IMR-90 (cell line): Measurements from ENCODE around the gene FSTL1.

ENCODE experiments used
- BHLHE40 ChIP-seq: fragments of 150-350 bp; IDR thresholded peaks from 2 replicates; pipeline ENCODE4 v1.6.1; 2016; ENCODE audit warnings: mild to moderate bottlenecking, low read depth, low read length
- CEBPB ChIP-seq: IDR thresholded peaks from 2 replicates; pipeline ENCODE4 v1.6.1; 2012; ENCODE audit warnings: low read depth, low read length, improper control_type of control experiment
- CHD1 ChIP-seq: IDR thresholded peaks from 2 replicates; pipeline ENCODE4 v1.6.1; 2012; ENCODE audit warnings: low read depth, low read length, improper control_type of control experiment
- CTCF ChIP-seq: conservative IDR thresholded peaks from 2 replicates; pipeline ENCODE4 v1.5.1; 2012; ENCODE audit warnings: mild to moderate bottlenecking, low read depth, low read length, improper control_type of control experiment
- MAFK ChIP-seq: IDR thresholded peaks from 2 replicates; pipeline ENCODE4 v1.6.1; 2012; ENCODE audit warnings: low read depth, low read length, improper control_type of control experiment
- MXI1 ChIP-seq: IDR thresholded peaks from 2 replicates; pipeline ENCODE4 v1.6.1; 2012; ENCODE audit warnings: low read depth, mild to moderate bottlenecking, low read length, moderate library complexity, borderline replicate concordance
- POLR2A ChIP-seq: IDR thresholded peaks from 2 replicates; pipeline ENCODE4 v1.6.1; 2012; ENCODE audit warnings: mild to moderate bottlenecking, low read depth, low read length
- RAD21 ChIP-seq: IDR thresholded peaks from 2 replicates; pipeline ENCODE4 v1.6.1; 2012; ENCODE audit warnings: low read length, improper control_type of control experiment
- RCOR1 ChIP-seq: IDR thresholded peaks from 2 replicates; pipeline ENCODE4 v1.6.1; 2012; ENCODE audit warnings: mild to moderate bottlenecking, low read length, improper control_type of control experiment; ENCODE audit not compliant: insufficient replicate concordance
- RFX5 ChIP-seq: IDR thresholded peaks from 2 replicates; pipeline ENCODE4 v1.8.0; 2012; ENCODE audit warnings: low read depth, mild to moderate bottlenecking, low read length, moderate library complexity
- SMC3 ChIP-seq: fragments of 150-350 bp; IDR thresholded peaks from 2 replicates; pipeline ENCODE4 v1.6.1; 2016; ENCODE audit warnings: low read depth, mild to moderate bottlenecking, antibody characterized with exemption, low read length, moderate library complexity
- TF ChIP-seq, protein P1 (sequence below): fragments of 150-350 bp; IDR thresholded peaks from 2 replicates; pipeline ENCODE4 v1.6.1; 2017; ENCODE audit warnings: mild to moderate bottlenecking, antibody characterized with exemption, low read length, low read depth
- TF ChIP-seq, protein P2 (sequence below): fragments of 150-350 bp; IDR thresholded peaks from 2 replicates; pipeline ENCODE4 v1.6.1; 2016; ENCODE audit warnings: low read depth, mild to moderate bottlenecking, low read length, moderate library complexity, borderline replicate concordance

DNA sequence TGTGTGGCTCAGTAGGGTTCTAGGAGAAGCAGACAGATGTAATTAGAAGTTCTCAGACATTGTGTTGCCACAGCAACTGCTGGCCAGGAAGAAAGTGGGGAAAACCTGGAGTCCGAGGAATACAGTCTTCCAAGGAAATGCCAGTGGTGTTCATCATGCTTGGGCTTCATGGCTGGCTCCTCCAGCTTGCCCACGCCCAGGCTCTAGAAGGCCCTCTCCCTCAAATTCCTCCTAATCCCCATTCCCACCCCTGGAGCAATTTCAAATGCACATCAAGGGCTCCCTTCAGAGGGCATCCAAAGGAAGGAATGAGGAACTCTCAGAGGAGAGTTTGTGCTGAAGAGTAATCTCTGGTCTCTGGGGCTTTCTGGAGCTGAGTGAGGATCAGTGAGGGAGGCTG is 21.9 kb downstream of the FSTL1 start:
- no peak for TF ChIP-seq CTCF
- no peak for TF ChIP-seq POLR2A
- no peak for TF ChIP-seq RCOR1
- TF ChIP-seq CHD1, result no peak
- TF ChIP-seq RAD21, result no peak
- TF ChIP-seq MXI1, result no peak
- TF ChIP-seq, protein P1, sequence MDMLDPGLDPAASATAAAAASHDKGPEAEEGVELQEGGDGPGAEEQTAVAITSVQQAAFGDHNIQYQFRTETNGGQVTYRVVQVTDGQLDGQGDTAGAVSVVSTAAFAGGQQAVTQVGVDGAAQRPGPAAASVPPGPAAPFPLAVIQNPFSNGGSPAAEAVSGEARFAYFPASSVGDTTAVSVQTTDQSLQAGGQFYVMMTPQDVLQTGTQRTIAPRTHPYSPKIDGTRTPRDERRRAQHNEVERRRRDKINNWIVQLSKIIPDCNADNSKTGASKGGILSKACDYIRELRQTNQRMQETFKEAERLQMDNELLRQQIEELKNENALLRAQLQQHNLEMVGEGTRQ, result no peak
- no peak for TF ChIP-seq BHLHE40
- TF ChIP-seq, protein P2, sequence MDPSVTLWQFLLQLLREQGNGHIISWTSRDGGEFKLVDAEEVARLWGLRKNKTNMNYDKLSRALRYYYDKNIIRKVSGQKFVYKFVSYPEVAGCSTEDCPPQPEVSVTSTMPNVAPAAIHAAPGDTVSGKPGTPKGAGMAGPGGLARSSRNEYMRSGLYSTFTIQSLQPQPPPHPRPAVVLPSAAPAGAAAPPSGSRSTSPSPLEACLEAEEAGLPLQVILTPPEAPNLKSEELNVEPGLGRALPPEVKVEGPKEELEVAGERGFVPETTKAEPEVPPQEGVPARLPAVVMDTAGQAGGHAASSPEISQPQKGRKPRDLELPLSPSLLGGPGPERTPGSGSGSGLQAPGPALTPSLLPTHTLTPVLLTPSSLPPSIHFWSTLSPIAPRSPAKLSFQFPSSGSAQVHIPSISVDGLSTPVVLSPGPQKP, result no peak
- no peak for TF ChIP-seq CEBPB
- no peak for TF ChIP-seq RFX5
- no peak for TF ChIP-seq SMC3
- no peak for TF ChIP-seq MAFK
